ENCODE data around the gene TUBA4A. TPM values are rescaled to one million over a fixed set of nuclear protein-coding genes. Genes with fewer than 3 reads are reported as not detected.

TUBA4A gene
- total and polyA plus RNA-seq, 9 of the 15 experiments (the other 6 are each of a cell fraction or from before 2014, with no cell fraction given), result 25.1 to 174 (median 42.4) TPM

- TF ChIP-seq RREB1 (CRISPR knock-in tag; IDR thresholded peaks at IDR 0.05) (no peak), RNF219 (CRISPR knock-in tag; IDR thresholded peaks at IDR 0.05) (no peak), PTTG1 (tag; IDR thresholded peaks at IDR 0.05; ENCODE audit: low read depth) (no peak), BMI1 (IDR thresholded peaks at IDR 0.05; ENCODE audit: low read length) (no peak), MAZ (CRISPR knock-in tag; conservative IDR thresholded peaks at IDR 0.05 in 1 of 2, IDR thresholded peaks at IDR 0.05 in 1 of 2) (no peak)
Measured at GRCh38 chr2:219300022-219300421, 46.3 kb upstream of the TUBA4A start (continued).
